CD4-positive, alpha-beta T cell (primary cell): ENCODE results near the gene CLEC18B. TPM values are rescaled to one million over a fixed set of nuclear protein-coding genes. Genes with fewer than 3 reads are reported as not detected.

ENCODE experiments used
- ATAC-seq: fragments of 200-7000 bp; cut with Tn5 transposase; one replicate; pipeline ENCODE4 v1.10.0; 2022; ENCODE audit warnings: mild to moderate bottlenecking; ENCODE audit not compliant: poor library complexity
- CTCF ChIA-PET: fragments of 350-600 bp; sonication (Branson Sonifier 250); formaldehyde crosslinking; loops from one replicate; lab custom pipeline; 2021; ENCODE audit warnings: antibody characterized with exemption, inconsistent platforms; lab: Charles Lee
- POLR2A ChIA-PET: fragments of 350-600 bp; sonication (Branson Sonifier 250); formaldehyde crosslinking; loops from one replicate; lab custom pipeline; 2021; ENCODE audit warnings: antibody characterized with exemption, inconsistent platforms; lab: Charles Lee
- DNase-seq, 14 experiments: peaks; one replicate each; pipeline ENCODE4 v3.0.0-alpha.2; 2013 to 2020; ENCODE audit warnings: mixed read lengths in 2 of 14
- H3K27ac ChIP-seq, 2 donors: one replicate each; pipeline versions ENCODE4 v1.5.1 to v1.7.0; 2013; ENCODE audit warnings: low read length in 2 of 2, low read depth in 1 of 2, mild to moderate bottlenecking in 1 of 2
- H3K27me3 ChIP-seq, 2 experiments: 1 replicate in 1 of 2; 2 replicates in 1 of 2; pipeline versions ENCODE4 v1.6.1 to v1.7.0; 2013; ENCODE audit warnings: low read length in 2 of 2, control low read depth in 1 of 2, mild to moderate bottlenecking in 1 of 2, moderate library complexity in 1 of 2; ENCODE audit not compliant: insufficient read depth in 2 of 2, control insufficient read depth in 1 of 2
- H3K36me3 ChIP-seq: one replicate; pipeline ENCODE4 v1.6.1; 2013; ENCODE audit warnings: low read length, control low read depth; ENCODE audit not compliant: insufficient read depth
- H3K4me1 ChIP-seq: one replicate; pipeline ENCODE4 v1.6.1; 2013; ENCODE audit warnings: low read length, control low read depth; ENCODE audit not compliant: insufficient read depth
- H3K4me3 ChIP-seq: one replicate; pipeline ENCODE4 v1.5.1; 2013; ENCODE audit warnings: mild to moderate bottlenecking, low read length, moderate library complexity
- H3K9me3 ChIP-seq, 2 experiments: 1 replicate in 1 of 2; 2 replicates in 1 of 2; pipeline versions ENCODE4 v1.6.1 to v1.7.0; 2013; ENCODE audit warnings: low read length in 2 of 2, mild to moderate bottlenecking in 2 of 2, control low read depth in 1 of 2, moderate library complexity in 1 of 2; ENCODE audit not compliant: control insufficient read depth in 1 of 2, insufficient read depth in 1 of 2
- H3K27ac Mint-ChIP-seq: one replicate; pipeline ENCODE4 v1.8.0; 2020; ENCODE audit warnings: mixed read lengths
- H3K27me3 Mint-ChIP-seq: one replicate; pipeline ENCODE4 v1.8.0; 2021; ENCODE audit warnings: mixed read lengths
- H3K36me3 Mint-ChIP-seq: one replicate; pipeline ENCODE4 v1.8.0; 2021; ENCODE audit warnings: low read depth, mixed read lengths
- H3K4me1 Mint-ChIP-seq: one replicate; pipeline ENCODE4 v1.8.0; 2021; ENCODE audit warnings: low read depth, mixed read lengths
- H3K4me3 Mint-ChIP-seq: one replicate; pipeline ENCODE4 v1.8.0; 2020; ENCODE audit warnings: mild to moderate bottlenecking, mixed read lengths
- H3K9me3 Mint-ChIP-seq: one replicate; pipeline ENCODE4 v1.8.0; 2020; ENCODE audit warnings: mixed read lengths
- intact Hi-C, 2 experiments: fragments of 100-400 bp; cut with DNase I in 1 of 2; cut with micrococcal nuclease in 1 of 2; formaldehyde crosslinking; loops; one replicate each; pipeline versions ENCODE4 v1.15.1 to v1.9.0; 2023 to 2025; cut with DNase I, micrococcal nuclease
- total RNA-seq, 174 experiments: library from RNA in 2 of 174; stranded (reverse) in 2 of 174; gene quantifications; one replicate each; pipeline ENCODE4 v1.2.3 and lab custom pipeline; 2021 to 2026
- TF ChIP-seq, protein P1 (sequence below): fragments of 200-600 bp; IDR thresholded peaks from one replicate; pipeline ENCODE4 v1.8.0; 2022; ENCODE audit warnings: antibody characterized with exemption, mild to moderate bottlenecking

The CLEC18B gene
- total RNA-seq, 2 experiments from 2014 or later: 1.1 TPM

DNA sequence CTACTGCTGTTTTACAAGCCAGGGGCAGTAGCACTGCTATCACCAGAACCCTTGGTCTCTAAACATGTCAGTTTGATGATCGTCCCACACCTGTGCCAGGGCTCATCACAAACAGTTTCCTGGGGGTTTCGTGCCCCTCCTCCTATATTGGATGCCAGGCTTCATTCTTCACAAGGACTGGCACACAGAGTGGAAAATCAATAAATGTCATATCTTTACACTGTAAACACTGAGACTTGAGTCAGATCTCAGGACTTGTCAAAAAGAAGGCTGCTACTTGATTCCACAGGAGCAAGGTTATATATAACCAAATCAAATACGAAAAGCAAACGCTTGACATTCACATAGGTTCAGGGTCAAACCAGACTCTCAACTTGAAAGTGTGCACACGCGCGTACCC lies 39.3 kb upstream of the CLEC18B start:
- Mint-ChIP-seq H3K27ac (no peak overlapping the region), H3K4me3 (no peak overlapping the region), H3K36me3 (peaks cover 96% of the 10 kb centered on the region), H3K27me3 (no peaks in the 10 kb centered on the region), H3K4me1 (no peaks in the 10 kb centered on the region), H3K9me3 (no peaks in the 10 kb centered on the region)
- TF ChIP-seq, protein P1, sequence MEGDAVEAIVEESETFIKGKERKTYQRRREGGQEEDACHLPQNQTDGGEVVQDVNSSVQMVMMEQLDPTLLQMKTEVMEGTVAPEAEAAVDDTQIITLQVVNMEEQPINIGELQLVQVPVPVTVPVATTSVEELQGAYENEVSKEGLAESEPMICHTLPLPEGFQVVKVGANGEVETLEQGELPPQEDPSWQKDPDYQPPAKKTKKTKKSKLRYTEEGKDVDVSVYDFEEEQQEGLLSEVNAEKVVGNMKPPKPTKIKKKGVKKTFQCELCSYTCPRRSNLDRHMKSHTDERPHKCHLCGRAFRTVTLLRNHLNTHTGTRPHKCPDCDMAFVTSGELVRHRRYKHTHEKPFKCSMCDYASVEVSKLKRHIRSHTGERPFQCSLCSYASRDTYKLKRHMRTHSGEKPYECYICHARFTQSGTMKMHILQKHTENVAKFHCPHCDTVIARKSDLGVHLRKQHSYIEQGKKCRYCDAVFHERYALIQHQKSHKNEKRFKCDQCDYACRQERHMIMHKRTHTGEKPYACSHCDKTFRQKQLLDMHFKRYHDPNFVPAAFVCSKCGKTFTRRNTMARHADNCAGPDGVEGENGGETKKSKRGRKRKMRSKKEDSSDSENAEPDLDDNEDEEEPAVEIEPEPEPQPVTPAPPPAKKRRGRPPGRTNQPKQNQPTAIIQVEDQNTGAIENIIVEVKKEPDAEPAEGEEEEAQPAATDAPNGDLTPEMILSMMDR: no peak
- DNase-seq: no peak
- H3K27ac ChIP-seq: no peak overlapping the region
- H3K9me3 ChIP-seq: no peaks in the 10 kb centered on the region
- H3K4me3 ChIP-seq: no peak overlapping the region
- ATAC-seq: no peak
- no peaks in the 10 kb centered on the region for H3K27me3 ChIP-seq
- intact Hi-C loops: no loop called here
- H3K36me3 ChIP-seq: peaks cover 82% of the 10 kb centered on the region
- POLR2A ChIA-PET: no interaction called here
- CTCF ChIA-PET: no interaction called here
- H3K4me1 ChIP-seq: no peaks in the 10 kb centered on the region

DNA sequence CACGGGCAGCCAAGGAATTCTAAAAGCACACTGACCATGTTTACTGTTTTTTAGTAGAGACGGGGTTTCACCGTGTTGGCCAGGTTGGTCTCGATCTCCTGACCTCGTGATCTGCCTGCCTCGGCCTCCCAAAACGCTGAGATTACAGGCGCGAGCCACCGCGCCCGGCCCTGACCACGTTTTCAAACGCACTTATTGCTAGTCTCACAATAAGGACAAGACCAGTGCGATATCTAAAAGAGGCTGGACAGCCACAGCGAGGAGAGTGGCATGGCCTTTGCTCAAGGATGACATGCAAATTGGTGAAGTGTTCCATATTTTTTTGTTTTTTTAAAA lies 35.0 kb upstream of the CLEC18B start:
- Mint-ChIP-seq H3K4me3 (no peak overlapping the region), H3K27ac (no peak overlapping the region), H3K9me3 (no peaks in the 10 kb centered on the region), H3K27me3 (no peaks in the 10 kb centered on the region), H3K4me1 (no peaks in the 10 kb centered on the region), H3K36me3 (peaks cover 89% of the 10 kb centered on the region)
- ChIA-PET CTCF (no interaction called here), POLR2A (no interaction called here)
- Histone ChIP-seq H3K4me1 (no peaks in the 10 kb centered on the region), H3K27me3 (no peaks in the 10 kb centered on the region), H3K27ac (no peak overlapping the region), H3K4me3 (no peak overlapping the region), H3K9me3 (no peaks in the 10 kb centered on the region), H3K36me3 (peaks cover 72% of the 10 kb centered on the region)
- DNase-seq: no peak
- no peak for ATAC-seq
- TF ChIP-seq, protein P1: no peak
- intact Hi-C loops: no loop called here

DNA sequence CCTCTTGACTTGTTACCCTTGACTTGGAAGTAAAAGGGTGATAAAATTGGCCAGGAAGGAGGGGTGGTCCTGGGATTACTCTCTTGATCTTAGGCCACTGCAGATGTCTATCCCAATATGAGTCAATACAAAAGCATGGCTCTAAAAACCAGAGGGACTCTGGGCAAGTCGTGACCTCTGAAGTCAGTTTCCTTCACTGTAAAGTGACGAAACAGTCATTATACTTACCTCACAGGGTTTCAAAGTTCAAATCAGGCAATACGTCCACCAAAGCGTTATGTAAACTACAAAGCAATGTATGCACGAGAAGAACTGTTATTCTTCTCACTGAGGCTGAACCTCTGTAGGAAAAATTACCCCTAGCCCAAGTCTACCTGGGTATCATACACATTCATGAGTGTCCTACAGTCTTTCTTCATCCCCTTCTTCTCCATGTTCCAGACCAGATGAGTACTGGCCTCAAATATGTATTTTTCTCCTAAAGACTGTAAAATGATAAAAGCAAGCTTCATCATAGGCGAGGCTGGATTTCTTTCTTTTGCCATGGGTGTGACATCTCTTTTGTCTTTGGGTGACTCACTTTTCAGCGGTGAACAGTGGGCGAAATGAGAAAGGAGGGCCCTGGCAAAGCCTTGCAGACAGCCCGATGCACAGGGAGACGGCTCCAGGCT lies 34.5 kb upstream of the CLEC18B start:
- Histone ChIP-seq H3K27me3 (no peaks in the 10 kb centered on the region), H3K4me1 (no peaks in the 10 kb centered on the region), H3K36me3 (peaks cover 75% of the 10 kb centered on the region), H3K9me3 (no peaks in the 10 kb centered on the region), H3K27ac (no peak overlapping the region), H3K4me3 (no peak overlapping the region)
- intact Hi-C loops: no loop called here
- Mint-ChIP-seq H3K27ac (no peak overlapping the region), H3K9me3 (no peaks in the 10 kb centered on the region), H3K36me3 (peaks cover 90% of the 10 kb centered on the region), H3K27me3 (no peaks in the 10 kb centered on the region), H3K4me1 (no peaks in the 10 kb centered on the region), H3K4me3 (no peak overlapping the region)
- no peak for ATAC-seq
- TF ChIP-seq, protein P1: no peak
- ChIA-PET POLR2A (no interaction called here), CTCF (interaction anchor here (1.0 kb wide), 1 partner anchor 13 kb away, joined by 3 read pairs; no protein-coding TSS in a partner anchor)
- no peak for DNase-seq
